T-helper 1 cell treated with Interleukin-12 subunit alpha and Interleukin-12 subunit beta and Interleukin-4 antibody, amounts not matched to agents 30 μg/mL and 1 μg/mL, for 36 hours (primary cell): Measurements from ENCODE around the gene GSC2.

Experiments
- H3K27ac Mint-ChIP-seq: one replicate; pipeline ENCODE4 v1.8.0; 2021; ENCODE audit warnings: mild to moderate bottlenecking, mixed read lengths
- H3K27me3 Mint-ChIP-seq: one replicate; pipeline ENCODE4 v1.8.0; 2021; ENCODE audit warnings: low read depth, mixed read lengths
- H3K36me3 Mint-ChIP-seq: one replicate; pipeline ENCODE4 v1.8.0; 2021; ENCODE audit warnings: low read depth, mixed read lengths
- H3K4me1 Mint-ChIP-seq: one replicate; pipeline ENCODE4 v1.8.0; 2021; ENCODE audit warnings: low read depth, mixed read lengths
- H3K4me3 Mint-ChIP-seq: one replicate; pipeline ENCODE4 v1.8.0; 2021; ENCODE audit warnings: mild to moderate bottlenecking, moderate library complexity, mixed read lengths
- H3K9me3 Mint-ChIP-seq: one replicate; pipeline ENCODE4 v1.8.0; 2021; ENCODE audit warnings: mixed read lengths

The GSC2 gene

GRCh38 chr22:19126309-19127273 lies 23.5 kb downstream of the GSC2 start:
- Mint-ChIP-seq H3K4me1 (peaks cover 4% of the 10 kb centered on the region), H3K36me3 (no peaks in the 10 kb centered on the region), H3K27ac (no peak overlapping the region), H3K27me3 (peaks cover 4% of the 10 kb centered on the region), H3K9me3 (no peaks in the 10 kb centered on the region), H3K4me3 (no peak overlapping the region)

DNA sequence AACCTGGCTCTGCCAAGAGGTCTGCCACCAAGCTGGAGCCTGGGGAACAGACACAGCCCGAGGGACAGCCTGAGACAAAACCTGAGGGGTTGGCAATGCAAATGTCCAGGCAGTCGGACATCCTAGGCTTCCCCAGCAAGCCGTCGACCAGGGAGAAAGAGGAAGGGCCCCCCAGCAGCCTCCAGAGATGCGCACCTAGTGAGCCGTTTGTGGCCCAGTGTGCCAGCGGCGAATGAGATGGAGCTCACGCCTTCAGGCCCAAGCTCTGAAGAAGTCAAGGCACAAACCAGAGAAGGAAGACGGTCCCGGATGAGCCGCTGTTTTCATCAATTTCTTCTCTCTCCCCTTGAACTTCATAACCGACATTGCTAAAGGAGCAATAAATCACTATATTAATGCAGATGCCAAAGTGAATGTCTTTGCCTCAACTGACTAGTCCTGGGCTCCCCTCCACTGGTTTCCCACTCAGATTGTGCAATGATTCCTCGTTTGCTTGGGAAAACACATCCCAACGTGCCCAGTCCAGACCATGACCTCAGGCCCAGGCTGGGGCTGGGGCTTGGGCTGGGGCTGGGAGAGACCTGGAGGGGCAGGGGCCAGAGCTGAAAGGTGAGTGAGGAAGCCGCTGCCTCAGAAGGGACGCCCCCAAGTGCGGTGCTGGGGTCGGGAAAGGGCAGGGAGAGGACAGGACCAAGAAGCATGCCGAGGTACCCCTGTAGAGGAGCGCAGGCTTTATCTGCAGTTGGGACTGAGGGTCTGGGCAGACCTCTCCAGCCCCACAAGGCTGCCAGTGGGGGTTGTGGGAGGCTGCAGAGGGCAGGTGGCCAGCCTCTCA lies 24.4 kb downstream of the GSC2 start:
- Mint-ChIP-seq H3K27me3 (peaks cover 4% of the 10 kb centered on the region), H3K27ac (no peak overlapping the region), H3K4me1 (peaks cover 11% of the 10 kb centered on the region), H3K9me3 (no peaks in the 10 kb centered on the region), H3K4me3 (no peak overlapping the region), H3K36me3 (no peaks in the 10 kb centered on the region)

DNA sequence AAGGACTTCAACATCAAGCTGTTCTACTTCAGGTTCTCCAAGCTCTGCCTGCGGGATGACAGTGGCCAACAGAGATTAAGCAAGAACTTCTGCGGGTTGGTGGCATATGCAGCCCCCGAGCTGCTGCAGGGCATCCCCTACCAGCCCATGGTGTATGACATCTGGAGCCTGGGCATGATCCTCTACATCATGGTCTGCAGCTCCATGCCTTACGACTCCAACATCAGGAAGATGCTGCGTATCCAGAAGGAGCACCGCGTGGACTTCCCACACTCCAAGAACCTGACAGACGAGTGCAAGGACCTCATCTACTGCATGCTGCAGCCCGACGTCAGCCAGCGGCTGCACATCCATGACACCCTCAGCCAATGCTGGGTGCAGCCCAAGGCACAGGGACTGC lies 25.1 kb downstream of the GSC2 start:
- Mint-ChIP-seq H3K36me3 (no peaks in the 10 kb centered on the region), H3K4me1 (peaks cover 17% of the 10 kb centered on the region), H3K4me3 (no peak overlapping the region), H3K27ac (no peak overlapping the region), H3K27me3 (peaks cover 4% of the 10 kb centered on the region), H3K9me3 (no peaks in the 10 kb centered on the region)

DNA sequence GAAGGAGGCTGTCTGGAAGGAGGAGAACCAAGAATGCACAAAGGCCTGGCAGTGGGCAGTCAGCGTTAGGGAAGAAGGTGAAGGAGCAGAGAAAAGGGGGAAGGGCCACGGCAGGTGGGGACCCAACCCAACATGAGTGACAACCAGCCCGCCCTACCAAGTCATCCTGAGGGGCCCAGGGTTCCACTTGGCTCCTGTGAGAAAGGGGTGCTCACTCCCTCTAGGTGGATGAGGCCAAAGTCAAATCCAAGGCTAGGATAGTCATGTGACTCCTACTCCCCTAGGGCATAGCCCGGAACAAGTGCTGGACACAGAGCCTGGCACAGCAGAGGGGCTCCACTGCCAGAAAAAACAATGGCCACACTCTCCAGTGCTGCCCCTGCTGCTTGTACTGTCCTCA lies 25.7 kb downstream of the GSC2 start:
- Mint-ChIP-seq H3K36me3 (no peaks in the 10 kb centered on the region), H3K27me3 (peaks cover 4% of the 10 kb centered on the region), H3K27ac (no peak overlapping the region), H3K4me3 (no peak overlapping the region), H3K9me3 (no peaks in the 10 kb centered on the region), H3K4me1 (peaks cover 18% of the 10 kb centered on the region)

DNA sequence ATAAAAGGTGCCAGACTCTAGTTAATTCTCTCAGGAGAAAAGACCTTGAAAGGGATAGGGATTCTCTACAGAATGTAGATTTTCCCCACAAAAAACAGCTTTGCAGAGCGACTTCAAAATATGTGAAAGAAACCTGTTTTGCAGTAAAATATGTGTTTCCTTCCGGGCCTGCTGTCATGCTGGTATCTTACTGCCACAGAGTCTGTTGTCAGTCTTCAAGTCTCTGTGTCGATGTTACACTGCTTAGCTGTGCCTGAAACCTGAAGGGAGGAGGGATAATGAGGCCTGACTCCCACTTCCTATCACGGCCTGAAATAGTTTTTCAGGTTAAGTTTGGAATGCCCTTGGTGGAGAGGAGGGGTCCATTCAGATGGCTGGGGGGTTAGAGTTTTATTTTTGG lies 26.2 kb downstream of the GSC2 start:
- H3K4me3 Mint-ChIP-seq, result no peak overlapping the region
- H3K27me3 Mint-ChIP-seq, result peaks cover 4% of the 10 kb centered on the region
- H3K4me1 Mint-ChIP-seq, result peaks cover 21% of the 10 kb centered on the region
- no peaks in the 10 kb centered on the region for H3K36me3 Mint-ChIP-seq
- no peak overlapping the region for H3K27ac Mint-ChIP-seq
- no peaks in the 10 kb centered on the region for H3K9me3 Mint-ChIP-seq

- no peaks in the 10 kb centered on the region for H3K9me3 Mint-ChIP-seq
- H3K27me3 Mint-ChIP-seq, result peaks cover 4% of the 10 kb centered on the region
- H3K4me1 Mint-ChIP-seq, result peaks cover 28% of the 10 kb centered on the region
- peak overlapping the region; percentile 45 for H3K27ac Mint-ChIP-seq
- H3K36me3 Mint-ChIP-seq, result no peaks in the 10 kb centered on the region
- H3K4me3 Mint-ChIP-seq, result peak overlapping the region; percentile 74
Measured at GRCh38 chr22:19122752-19123492, 27.2 kb downstream of the GSC2 start.

DNA sequence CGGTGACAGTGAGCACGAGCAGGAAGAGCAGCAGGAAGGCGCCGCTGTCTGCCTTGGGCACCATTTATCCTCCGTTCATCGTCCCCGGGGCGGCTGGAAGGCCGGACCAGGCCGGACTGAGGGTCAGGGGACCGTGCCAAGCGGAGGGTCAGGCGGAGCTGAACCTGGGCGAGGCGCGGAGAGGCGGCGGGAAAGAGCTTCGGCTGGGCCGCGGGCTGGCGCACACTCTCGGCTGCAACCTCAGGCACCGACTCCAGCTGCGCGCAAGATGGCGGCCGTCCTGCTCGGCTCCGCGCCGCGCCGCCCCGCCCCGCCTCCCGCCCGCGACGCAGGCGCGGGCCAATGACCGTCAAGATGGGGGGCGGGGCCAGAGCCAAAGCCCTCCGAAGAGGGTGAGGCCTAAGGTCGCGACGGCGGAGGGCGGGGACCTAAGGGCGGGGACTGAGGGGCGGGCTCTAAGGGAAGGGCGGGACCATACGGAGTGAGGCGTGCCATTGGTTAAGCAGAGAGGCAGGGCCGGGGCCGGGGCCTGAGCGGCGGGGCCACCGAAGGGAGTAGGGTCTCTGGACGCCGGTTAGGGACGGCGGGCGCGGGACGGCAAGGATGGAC lies 27.8 kb downstream of the GSC2 start, which contains the start of gene DGCR2:
TSS of gene DGCR2 (minus strand) at position 270 of the 609 bp plus-strand sequence. CDS start at position 64, 206 bp downstream.
- Mint-ChIP-seq H3K27ac (peak within 1 kb of the TSS; percentile 45), H3K36me3 (no peaks in the 10 kb centered on the region), H3K4me1 (peaks cover 30% of the 10 kb centered on the region), H3K4me3 (peak within 1 kb of the TSS; percentile 80), H3K27me3 (peaks cover 4% of the 10 kb centered on the region), H3K9me3 (no peaks in the 10 kb centered on the region)

- Mint-ChIP-seq H3K4me3 (peak overlapping the region; percentile 80), H3K27ac (peak overlapping the region; percentile 41), H3K4me1 (peaks cover 34% of the 10 kb centered on the region), H3K27me3 (peaks cover 4% of the 10 kb centered on the region), H3K9me3 (no peaks in the 10 kb centered on the region), H3K36me3 (no peaks in the 10 kb centered on the region)
Measured at GRCh38 chr22:19121631-19122142, 28.4 kb downstream of the GSC2 start.

DNA sequence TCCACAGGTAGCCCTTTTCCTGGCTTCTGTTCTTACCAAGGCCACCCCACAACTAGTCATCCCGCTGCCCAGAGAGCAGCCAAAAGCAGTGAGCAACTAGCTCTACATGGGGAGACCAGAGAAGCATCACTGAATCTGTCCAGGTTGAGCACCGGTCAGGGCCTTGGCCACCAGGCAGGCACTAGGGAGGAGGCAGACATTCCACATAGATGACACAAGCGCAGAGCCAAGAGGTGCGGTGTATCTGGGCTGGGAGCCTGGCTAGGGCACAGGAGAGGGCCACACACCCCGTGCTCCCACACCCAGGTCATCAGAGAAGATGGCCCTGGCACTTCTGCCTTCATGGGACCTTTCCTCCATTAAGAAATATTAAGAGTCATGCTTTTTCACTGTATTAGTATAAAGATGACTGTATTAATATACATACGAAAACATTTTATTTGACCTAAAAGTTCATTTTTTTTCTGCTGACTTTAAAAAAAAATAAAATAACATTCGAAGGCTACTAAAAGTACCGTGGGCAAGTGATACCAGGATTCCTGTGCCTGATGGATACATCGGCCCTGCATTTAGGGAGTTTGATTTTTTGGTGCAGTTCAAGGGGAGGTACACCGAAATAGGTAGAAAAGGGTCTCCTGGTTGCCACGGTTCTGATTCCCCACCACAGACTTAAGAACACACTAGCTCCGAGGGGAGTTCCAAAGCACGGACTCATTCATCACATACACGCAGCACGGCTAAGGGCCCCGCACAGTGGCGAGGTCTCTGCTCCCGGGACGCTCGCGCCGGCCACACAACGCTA lies 29.1 kb downstream of the GSC2 start:
- Mint-ChIP-seq H3K4me3 (peak overlapping the region; percentile 80), H3K27ac (peak overlapping the region; percentile 41), H3K4me1 (peaks cover 40% of the 10 kb centered on the region), H3K36me3 (no peaks in the 10 kb centered on the region), H3K27me3 (peaks cover 4% of the 10 kb centered on the region), H3K9me3 (no peaks in the 10 kb centered on the region)

- Mint-ChIP-seq H3K27ac (no peak overlapping the region), H3K4me3 (peak overlapping the region; percentile 63), H3K9me3 (no peaks in the 10 kb centered on the region), H3K36me3 (no peaks in the 10 kb centered on the region), H3K27me3 (peaks cover 4% of the 10 kb centered on the region), H3K4me1 (peaks cover 46% of the 10 kb centered on the region)
Measured at GRCh38 chr22:19119949-19120348, 30.1 kb downstream of the GSC2 start.

DNA sequence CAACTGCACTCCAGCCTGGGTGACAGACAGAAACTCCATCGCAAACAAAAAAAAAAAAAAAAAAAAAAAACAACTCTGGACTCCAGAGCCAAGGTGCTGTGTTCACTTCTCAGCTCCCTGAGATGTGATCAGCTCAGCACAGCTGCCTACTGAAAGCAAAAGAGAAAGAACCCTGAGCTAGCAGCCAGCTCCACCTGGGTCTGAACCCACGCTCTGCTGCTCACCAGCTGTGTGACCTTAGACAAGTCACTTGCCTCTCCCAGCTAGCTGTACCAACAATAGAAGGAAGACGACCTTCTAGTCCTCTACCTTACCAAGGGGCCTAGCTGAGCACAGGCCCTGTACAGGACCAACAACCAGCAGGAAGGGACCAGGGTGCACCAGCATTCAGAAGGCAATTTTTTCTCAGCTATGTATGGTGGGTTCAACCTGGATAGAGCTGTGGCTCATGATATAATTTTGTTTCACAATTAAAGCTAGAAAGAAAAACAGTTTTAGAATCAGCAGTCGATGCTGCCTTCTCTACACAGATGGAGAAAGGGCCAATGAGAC lies 31.7 kb downstream of the GSC2 start:
- peaks cover 4% of the 10 kb centered on the region for H3K27me3 Mint-ChIP-seq
- no peaks in the 10 kb centered on the region for H3K36me3 Mint-ChIP-seq
- no peak overlapping the region for H3K4me3 Mint-ChIP-seq
- H3K4me1 Mint-ChIP-seq, result peaks cover 49% of the 10 kb centered on the region
- no peaks in the 10 kb centered on the region for H3K9me3 Mint-ChIP-seq
- H3K27ac Mint-ChIP-seq, result no peak overlapping the region

DNA sequence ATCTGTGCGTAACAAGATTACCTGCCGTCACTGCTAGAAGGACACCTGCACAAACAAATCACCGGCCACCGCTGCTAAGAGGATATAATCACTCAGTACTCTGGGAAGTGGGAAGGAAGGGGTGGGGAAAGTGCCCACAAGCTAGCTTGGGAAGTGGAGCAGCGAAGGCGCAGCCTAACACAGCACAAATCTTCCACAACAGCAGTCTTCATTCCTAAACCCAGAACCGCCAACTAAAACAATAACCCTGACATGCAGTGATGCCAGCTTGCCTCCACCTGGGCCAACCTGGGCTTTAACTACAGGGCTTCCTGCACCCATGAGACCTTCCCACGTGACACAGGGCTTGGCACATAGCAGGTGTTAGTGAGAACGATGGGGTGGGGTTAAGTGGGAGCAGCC lies 33.0 kb downstream of the GSC2 start:
- Mint-ChIP-seq H3K4me3 (no peak overlapping the region), H3K36me3 (no peaks in the 10 kb centered on the region), H3K27ac (no peak overlapping the region), H3K9me3 (no peaks in the 10 kb centered on the region), H3K27me3 (no peaks in the 10 kb centered on the region), H3K4me1 (peaks cover 44% of the 10 kb centered on the region)

GRCh38 chr22:19115628-19116027 lies 34.5 kb downstream of the GSC2 start:
- H3K36me3 Mint-ChIP-seq, result peaks cover 2% of the 10 kb centered on the region
- H3K9me3 Mint-ChIP-seq, result no peaks in the 10 kb centered on the region
- H3K4me1 Mint-ChIP-seq, result peaks cover 44% of the 10 kb centered on the region
- H3K4me3 Mint-ChIP-seq, result no peak overlapping the region
- H3K27me3 Mint-ChIP-seq, result no peaks in the 10 kb centered on the region
- H3K27ac Mint-ChIP-seq, result no peak overlapping the region
